GM04504 (cell line): ENCODE data around the gene ZFYVE19.

Experiments used
- DNase-seq: peaks from one replicate; pipeline ENCODE4 v3.0.0-alpha.2; 2012; ENCODE audit warnings: low read depth

ZFYVE19 gene

DNA sequence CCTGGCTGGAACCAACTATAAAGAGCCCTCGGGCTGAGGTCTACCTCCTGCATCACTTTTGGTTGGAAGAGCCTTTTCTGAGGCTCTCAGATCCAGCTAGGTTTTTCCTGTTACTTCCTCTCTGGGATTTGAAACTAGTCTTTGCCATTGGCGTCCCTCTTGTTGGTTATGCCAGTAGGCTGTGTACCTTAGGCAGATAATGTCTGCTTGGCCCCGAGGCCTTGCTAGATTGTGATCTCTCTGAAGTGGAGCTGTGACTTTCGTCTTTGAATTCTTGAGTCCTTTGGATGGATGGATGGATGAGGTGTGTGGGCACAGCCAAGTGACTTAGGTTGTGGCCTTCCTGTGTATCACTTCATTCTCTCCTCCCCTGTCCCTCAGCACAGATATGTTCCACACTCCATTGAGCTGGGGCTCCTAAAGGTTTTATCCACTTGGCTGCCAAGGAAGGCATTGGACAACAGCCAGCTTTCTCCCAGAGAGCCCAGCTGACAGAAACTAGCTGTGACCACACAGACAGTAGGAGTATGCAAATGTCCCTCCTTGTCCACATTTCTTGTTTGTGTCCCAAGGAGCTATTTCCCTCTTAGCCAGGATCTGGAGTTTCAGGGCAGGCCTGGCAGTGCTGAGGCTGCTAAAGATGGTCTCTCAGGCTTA is 8.3 kb downstream of the ZFYVE19 start:
- no peak for DNase-seq

DNA sequence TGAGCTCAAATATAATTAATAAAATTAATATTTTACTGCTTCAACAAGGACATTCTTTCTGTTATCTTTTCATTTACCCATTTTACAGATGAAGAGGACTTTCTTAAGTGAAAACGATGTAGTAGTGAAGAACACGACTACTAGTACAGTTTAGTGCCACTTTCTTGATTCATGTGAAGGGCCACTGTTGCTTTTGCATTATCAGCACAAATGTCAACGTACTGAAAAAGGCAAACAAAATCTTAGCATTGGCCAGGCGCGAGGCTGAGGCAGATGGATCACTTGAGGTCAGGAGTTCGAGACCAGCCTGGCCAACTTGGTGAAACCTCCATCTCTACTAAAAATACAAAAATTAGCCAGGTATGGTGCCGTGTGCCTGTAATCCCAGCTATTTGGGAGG is 12.2 kb downstream of the ZFYVE19 start:
- no peak for DNase-seq

DNA sequence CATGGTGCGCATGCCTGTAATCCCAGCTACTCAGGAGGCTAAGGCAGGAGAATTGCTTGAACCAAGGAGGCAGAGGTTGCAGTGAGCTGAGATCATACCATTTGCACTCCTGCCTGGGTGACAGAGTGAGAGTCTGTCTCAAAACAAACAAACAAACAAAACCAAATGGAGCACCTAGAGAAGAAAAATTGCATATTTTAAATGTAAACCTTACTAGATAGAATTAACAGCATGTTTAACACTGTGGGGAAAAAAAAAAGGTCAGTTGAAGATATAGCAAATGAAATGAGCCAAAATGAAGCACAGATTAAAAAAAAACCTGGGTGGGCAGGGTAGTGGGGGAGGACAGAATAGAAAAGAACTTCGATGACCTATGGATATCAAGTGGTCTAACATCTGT is 14.3 kb downstream of the ZFYVE19 start:
- no peak for DNase-seq

DNA sequence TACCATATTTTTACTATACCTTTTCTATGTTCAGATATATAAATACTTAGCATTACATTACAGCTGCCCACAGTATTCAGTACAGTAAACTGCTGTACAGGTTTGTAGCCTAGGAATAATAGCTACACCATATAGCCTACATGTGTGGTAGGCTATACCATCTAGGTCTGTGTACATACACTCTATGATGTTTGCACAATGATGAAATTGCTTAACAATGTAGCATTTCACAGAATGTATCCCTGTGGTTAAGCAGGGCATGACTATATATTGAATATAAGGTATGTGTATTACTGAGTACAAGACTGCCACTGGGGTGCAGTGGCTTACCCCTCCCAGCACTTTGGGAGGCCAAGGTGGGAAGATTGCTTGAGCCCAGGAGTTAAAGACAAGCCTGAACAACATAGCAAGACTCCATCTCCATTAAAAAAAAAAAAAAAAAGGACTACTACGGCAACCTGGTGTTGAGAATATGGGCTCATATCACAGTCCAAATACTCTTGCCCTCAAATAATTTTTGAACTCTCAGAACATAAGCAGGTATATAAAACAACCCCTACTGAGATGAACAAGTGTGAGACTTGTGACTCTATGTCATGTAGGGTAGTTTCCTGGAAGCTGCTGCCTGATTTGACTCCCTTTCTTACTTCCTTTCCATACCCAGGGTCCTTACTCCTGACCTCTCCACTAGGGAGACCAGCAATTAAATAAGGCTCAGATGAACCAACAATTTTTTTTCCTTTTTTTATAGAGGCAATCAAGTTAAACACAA is 16.9 kb downstream of the ZFYVE19 start:
- DNase-seq: no peak

DNA sequence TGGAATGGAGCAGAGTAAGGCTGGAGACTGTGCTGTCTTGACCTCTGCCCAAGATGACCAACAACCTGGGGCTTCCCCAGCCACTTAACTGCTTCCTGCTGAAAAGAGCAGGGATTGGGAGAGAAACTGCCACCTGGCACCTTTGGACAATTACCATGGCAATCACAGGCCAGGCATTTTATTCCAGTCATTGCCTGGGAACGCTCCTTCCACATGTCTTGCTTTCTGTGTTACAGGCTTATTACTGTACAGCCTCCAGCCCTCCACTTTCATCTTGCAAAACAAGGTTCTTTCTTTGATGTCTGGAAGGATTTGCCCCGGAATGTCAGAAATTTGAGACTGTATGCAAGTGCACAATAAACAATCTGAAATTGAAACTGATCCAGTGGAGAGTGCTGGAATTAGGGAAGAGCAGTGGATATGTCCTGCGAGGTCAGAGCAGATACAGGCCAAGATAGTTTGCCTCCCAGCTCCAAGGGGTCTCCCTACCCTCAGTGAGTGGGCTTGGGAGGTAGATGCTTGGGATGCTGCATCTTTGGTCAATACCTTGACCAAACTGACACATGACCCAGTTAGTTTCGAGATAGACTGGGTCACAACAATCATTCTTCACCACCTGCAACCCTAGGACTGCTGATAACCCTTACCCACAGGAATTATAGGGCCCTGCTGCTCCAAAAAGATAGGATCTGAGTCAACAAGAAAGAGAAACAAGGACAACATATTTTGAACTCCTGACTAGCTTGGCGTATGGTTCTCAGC is 19.0 kb downstream of the ZFYVE19 start:
- no peak for DNase-seq

DNA sequence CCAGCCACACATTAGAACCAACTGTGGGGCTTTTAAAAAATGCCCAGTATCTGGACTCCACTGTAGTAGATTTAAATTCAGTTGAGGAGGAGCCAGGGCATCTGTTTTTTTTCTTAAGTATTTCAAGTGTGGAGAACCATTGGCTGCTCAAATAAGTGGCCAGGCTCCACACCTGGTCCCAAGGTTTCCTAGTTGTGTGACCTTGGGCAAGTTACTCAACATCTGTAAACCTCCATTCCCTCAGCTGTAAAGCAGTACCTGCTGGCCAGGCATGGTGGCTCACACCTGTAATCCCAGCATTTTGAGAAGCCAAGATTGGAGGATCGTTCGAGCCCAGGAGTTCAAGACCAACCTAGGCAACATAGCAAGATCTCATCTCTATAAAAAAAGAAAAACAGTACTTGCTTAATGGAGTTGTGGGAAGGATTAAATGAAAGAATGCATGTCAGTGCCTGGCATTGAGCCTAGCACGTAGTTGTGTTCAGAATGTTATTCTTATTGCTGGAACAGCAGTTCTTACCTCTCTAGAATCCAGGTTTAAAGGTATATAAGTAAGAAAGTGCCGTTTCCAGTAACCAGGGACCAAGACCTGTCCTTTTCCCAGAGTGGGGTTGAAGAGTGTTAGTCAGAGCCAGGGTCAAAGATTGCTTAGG is 19.7 kb downstream of the ZFYVE19 start:
- no peak for DNase-seq

- DNase-seq: no peak
Measured at GRCh38 chr15:40828447-40829036, 21.7 kb downstream of the ZFYVE19 start, which contains the start of gene PPP1R14D. PPP1R14D (minus strand) TSS chr15:40828708; CDS start chr15:40828641, 67 bp downstream.

- no peak for DNase-seq
Measured at GRCh38 chr15:40829115-40829514, 22.2 kb downstream of the ZFYVE19 start.

DNA sequence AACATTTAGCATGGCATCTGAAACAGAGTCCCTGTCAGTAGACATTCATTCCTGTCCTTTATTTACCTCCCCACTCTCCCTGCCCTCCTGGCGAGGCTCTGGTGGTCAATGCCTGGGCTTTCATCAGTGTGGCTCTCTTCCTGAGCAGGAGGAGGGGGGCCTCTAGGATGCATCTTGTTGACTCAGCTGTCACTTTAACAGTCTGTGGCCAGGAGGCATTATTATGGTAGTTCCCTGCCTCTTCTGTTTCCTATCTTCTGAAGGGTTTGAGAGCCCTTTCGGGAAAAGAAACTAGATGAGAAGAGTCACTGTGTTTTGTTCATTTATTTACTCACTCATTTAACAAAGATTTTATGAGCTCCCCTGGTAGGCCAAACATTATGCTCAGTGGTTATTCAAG is 24.0 kb downstream of the ZFYVE19 start:
- no peak for DNase-seq

DNA sequence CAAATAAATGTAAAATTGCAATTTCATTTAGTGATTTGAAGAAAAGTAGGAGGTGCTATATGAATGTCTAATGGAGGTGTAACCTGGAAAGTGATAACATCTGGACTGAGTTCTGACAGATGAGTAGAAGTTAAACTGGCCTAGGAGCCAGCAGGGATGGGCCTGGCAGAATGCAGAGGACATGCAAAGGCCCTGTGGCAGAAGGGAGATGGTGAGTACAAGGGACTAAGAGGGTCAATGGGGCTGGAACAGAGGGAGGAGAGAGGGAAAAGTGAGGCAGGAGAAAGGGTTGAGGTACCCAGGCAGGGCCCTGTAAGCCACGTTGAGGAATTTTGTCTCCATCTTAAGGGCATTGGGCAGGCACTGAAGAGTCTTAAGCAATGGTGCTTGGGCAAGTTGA is 25.0 kb downstream of the ZFYVE19 start:
- DNase-seq: no peak

- no peak for DNase-seq
Measured at GRCh38 chr15:40832903-40833302, 26.0 kb downstream of the ZFYVE19 start.

DNA sequence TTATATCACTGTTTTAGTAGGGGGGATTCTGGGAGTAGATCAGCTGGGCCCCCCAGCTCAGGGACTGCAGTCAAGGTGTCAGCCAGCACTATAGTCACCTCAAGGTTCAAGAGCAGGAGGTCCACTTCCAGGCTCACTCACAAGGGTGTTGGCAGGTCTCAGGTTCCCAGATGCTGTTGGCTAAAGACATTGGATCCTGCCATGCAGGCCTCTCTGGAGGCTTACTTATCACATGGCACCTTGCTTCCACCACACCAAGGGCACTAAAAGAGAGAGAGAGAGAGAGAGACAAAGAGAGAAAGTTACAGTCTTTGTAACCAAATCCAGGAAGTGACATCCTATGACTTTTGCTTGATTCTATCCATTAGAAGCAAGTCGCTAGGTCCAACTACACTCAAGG is 29.1 kb downstream of the ZFYVE19 start:
- no peak for DNase-seq

DNA sequence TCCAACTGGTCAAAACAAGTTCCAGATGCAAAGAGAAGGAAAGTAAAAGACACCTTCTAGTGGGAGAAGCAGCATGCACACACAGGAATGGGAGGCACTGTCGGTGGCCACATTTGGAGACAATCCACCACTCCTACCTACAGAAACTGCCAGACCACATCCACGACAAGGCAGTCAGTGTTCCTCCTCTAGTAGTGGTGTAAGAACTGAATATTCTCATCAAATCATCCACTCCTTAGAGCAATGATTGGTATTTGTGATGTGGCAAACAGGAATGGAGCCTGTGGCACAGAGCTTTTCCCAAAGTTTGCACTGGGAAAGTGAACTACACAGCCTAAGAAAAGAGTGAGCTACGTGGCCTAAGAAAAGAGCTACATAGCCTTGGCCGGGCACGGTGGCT is 31.9 kb downstream of the ZFYVE19 start:
- DNase-seq: no peak

DNA sequence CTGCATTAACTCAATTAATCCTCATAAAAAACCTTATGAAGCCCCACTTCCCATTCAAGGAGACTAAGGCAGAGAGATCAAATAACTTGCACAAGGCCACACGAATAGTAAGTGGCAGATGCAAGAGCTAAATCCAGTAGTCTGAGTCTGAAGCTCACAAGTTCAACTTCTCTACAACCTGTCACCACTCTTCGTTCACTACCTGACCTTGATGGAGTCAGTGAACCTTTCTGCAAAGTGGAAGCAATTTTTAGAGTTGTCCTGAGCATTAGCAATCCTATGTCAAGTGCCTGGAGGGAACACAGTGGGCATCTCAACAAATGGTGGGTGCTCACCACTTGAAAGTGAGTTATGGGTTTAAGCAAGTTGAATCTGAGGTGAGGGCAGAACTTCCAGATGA is 34.9 kb downstream of the ZFYVE19 start:
- no peak for DNase-seq

DNA sequence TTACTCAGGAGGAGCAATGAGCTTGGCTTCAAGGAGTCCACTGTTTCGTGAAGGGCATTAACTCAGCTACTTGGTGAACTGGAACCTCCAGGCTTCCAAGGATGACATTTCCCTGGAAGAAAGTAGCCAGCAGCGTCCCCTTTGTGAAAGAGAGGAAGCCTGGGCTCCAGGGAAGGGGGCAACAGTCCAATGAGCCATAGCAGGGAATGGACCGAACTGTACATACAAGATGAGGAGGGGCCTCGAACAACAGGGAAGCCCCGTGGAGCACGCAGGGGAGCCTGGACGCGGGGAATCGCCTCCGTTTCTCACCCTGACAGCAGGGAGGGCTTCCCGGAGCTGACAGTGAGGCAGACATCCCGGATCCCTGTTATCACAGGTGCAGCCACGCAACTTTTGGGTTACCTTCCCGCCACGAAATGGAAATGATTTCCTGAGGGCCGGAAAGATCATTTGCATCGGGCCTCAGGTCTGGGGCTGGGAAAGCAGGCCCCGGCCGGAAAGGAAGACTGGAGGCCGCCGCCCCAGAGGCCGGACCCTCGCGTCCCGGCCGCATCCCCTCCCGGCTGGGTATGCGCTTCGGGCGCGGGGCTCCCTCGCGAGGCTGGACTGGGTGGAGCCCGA is 36.5 kb downstream of the ZFYVE19 start:
- no peak for DNase-seq

GRCh38 chr15:40843885-40844695 is 37.2 kb downstream of the ZFYVE19 start, which contains the start of gene SPINT1:
SPINT1 (plus strand) TSS chr15:40844048; CDS start chr15:40844555, 507 bp downstream.
- DNase-seq: no peak

DNA sequence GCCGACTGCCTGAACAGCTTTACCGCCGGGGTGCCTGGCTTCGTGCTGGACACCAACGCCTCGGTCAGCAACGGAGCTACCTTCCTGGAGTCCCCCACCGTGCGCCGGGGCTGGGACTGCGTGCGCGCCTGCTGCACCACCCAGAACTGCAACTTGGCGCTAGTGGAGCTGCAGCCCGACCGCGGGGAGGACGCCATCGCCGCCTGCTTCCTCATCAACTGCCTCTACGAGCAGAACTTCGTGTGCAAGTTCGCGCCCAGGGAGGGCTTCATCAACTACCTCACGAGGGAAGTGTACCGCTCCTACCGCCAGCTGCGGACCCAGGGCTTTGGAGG is 37.8 kb downstream of the ZFYVE19 start:
- no peak for DNase-seq

DNA sequence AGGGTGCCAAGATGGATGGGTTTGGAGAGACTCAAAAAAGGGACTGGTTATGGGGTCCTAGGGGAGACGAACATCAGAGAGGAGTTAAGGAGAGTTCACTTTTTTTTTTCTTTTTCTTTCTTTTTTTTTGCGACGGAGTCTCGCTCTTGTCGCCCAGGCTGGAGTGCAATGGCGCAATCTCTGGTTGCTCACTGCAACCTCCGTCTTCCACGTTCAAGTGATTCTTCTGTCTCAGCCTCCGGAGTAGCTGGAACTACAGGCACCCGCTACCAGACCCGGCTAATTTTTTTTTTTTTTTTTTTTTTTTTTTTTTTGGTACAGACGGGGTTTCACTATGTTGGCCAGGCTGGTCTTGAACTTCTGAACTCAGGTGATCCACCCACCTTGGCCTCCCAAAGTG is 38.1 kb downstream of the ZFYVE19 start:
- no peak for DNase-seq

DNA sequence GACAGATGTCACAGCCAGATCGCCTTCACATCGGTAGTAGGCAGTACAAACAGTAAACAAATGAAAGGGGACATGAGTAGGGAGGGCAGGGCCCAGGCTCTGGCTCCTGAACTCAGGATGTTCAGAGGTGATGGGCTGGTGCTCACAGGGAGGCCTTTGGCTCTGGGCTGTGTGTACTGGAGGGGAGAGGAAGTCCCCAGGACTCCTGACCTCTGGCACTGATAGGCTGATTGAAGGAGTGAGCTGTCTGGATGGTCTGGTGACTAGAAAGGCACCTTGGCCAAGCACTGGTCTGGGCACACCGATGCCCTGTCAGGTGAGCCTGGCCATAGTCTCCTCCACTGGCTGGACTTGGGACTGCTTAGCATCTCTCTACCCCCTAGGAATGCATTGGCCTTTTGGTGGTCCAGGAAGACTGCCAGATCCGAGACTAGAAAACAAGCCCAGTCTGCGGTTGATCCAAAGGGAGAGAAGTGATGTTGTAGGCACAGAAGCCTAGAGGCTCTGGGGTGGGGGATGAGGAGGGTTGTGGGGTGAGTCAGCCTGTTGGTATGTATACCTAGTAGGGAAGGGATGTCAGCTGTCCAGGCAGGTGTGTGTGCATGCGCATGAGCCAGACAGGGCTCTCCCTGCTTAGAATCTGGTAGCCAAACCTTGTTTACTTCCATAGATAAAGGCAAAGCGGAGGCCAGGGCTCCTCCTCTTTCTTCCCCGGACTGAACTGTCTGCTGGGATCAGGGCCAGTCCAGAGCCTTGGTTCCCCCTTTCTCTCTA is 38.8 kb downstream of the ZFYVE19 start:
- no peak for DNase-seq

GRCh38 chr15:40846841-40847222 is 39.9 kb downstream of the ZFYVE19 start:
- DNase-seq: no peak
